ENCODE data around the gene PNMA8A.
"Not testable (repeated sequence)": the region's sequence is repeated elsewhere in the genome, so short reads cannot be mapped to it uniquely, and the experiment has no call there.

PNMA8A gene

DNA sequence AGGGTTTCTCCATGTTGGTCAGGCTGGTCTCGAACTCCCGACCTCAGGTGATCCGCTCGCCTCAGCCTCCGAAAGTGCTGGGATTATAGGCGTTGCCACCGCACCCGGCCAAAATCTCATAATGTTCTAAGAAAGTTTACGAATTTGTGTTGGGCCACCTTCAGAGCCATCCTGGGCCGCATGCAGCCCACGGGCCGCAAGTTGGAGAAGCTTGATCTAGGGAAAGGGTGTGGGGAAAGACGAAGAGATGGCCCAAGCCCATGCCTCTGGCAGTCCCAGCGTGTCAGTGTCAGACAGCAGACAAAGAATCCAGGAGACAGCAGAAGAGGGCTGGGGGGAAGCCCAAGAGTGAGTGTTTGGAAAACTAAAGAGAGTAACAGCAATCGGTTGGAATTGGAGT lies 25.3 kb downstream of the PNMA8A start:
- in situ Hi-C loops (cut with HindIII; ENCODE audit: low pct_ligation_motif_present, low pct_unique_long_range_greater_than_20kb, low sequenced_read_pairs) = no loop called here
- no peak for DNase-seq

DNA sequence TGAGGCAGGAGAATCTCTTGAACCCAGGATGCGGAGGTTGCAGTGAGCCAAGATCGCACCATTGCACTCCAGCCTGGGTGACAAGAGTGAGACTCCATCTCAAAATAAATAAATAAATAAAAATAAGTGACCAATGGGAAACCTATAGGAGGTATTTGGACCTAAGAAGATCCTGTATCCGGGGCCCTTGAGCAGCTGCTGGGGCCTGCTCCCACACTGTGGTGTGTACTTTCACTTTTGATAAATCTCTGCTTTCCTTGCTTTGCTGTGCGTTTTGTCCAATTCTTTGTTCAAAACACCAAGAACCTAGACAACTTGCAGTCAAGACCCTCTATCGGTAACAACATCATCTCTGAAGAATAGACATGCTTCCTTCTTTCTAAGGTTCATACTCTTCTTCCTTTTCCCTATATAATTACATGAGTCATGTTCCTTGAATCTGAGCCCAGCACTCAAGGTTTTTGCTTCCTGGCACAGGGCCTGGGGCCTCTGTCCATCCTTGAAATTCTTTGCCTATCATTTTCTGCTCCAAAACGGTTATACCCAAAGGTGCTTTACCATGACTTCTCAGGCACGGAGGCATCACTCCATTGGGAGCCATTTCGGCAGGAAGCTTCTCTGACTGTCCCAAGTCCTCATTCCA lies 28.4 kb downstream of the PNMA8A start:
- DNase-seq = peak; percentile 71

DNA sequence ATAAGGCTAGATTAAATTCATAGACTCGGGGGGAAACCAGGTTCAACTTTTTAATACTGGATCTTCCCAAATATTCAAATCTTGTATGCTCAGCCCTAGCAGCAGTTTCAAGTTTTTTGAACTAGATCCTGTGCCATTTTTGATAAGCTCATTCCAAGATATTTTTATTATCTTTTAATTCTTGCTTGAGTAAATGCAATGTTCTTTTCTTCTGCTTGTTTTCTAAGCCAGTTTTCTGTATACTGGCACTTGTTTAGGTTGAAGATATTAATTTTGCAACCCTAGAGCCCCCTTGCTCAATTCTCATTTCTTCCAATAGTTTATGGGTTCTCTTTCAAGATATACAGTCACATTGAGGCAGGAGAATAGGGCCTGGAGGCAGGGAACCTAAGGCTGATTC lies 29.5 kb downstream of the PNMA8A start:
- in situ Hi-C loops (cut with HindIII; ENCODE audit: low pct_ligation_motif_present, low pct_unique_long_range_greater_than_20kb, low sequenced_read_pairs) = no loop called here
- DNase-seq = no peak

More for the DNA sequence above, 28.4 kb downstream of the PNMA8A start:
- in situ Hi-C loops (cut with HindIII; ENCODE audit: low pct_ligation_motif_present, low pct_unique_long_range_greater_than_20kb, low sequenced_read_pairs) = no loop called here

DNA sequence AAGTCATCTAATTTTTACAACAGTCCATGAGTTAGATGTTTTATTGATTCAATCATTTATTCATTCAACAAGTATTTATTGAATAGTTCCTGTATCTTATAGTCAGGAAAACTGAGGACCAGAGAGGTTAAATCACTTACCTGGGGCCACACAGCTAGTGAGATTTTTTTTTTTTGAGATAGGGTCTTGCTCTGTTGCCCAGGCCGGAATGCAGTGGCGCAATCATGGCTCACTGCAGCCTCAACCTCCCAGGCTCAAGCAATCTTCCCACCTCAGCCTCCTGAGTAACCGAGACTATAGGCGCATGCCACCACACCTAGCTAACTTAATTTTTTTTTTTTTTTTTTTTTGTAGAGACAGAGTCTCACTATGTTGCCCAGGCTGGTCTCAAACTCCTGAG lies 35.7 kb downstream of the PNMA8A start:
- in situ Hi-C loops (cut with HindIII; ENCODE audit: low pct_ligation_motif_present, low pct_unique_long_range_greater_than_20kb, low sequenced_read_pairs); DNase-seq: not testable (repeated sequence)

DNA sequence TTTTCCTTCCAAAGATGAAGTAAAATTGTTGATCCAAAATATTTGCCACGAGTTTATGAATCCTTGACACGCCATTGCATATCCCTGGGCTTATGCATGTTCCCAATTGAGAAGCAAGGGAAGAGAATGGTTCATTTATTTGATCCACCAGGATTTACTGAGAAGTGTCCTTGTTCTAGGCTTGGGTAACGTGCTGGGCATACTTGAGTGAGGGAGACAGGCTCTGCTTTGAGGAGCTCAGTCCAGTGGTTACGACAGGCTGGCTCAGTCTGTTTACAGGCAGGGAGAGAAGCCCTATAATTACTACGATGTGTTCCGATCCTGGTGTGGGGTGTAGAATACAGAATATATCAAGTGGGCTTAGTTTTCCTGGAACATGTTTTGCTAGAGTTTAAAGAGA lies 36.4 kb downstream of the PNMA8A start:
- in situ Hi-C loops (cut with HindIII; ENCODE audit: low pct_ligation_motif_present, low pct_unique_long_range_greater_than_20kb, low sequenced_read_pairs) = no loop called here
- no peak for DNase-seq

DNA sequence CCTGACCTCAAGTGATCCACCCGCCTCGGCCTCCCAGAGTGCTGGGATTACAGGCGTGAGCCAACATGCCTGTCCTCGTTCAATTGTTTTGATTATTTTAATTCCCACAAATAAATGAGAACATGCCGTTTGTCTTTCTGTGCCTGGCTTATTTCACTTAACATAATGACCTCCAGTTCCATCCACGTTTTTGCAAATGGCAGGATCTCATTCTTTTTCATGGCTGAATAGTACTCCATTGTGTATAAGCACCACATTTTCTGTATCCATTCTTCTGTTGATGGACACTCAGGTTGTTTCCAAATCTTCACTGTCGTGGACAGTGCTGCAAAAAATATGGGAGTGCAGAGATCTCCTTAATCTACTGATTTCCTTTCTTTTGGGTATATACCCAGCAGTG lies 37.9 kb downstream of the PNMA8A start:
- DNase-seq; in situ Hi-C loops (cut with HindIII; ENCODE audit: low pct_ligation_motif_present, low pct_unique_long_range_greater_than_20kb, low sequenced_read_pairs): not testable (repeated sequence)

DNA sequence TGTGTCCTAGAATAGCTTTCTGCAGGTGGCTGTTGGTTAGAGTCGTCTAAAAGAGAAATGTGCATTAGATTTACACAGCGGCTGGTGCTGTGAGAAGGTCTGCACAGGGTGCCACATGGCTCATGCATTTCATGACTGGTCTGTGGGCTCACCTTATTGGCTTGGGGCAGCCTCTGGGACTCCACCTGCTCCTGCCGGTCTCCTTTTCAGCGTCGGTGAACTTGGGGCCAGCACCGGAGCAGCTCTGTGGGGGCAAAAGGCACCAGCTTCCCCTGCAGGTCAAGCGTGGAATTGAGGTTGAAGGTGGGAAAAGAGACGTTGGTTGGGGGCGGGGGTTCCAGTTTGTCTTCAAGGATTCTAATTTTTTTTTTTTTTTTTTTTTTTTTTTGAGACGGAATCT lies 39.5 kb downstream of the PNMA8A start:
- no peak for DNase-seq
- in situ Hi-C loops (cut with HindIII; ENCODE audit: low pct_ligation_motif_present, low pct_unique_long_range_greater_than_20kb, low sequenced_read_pairs) = no loop called here

DNA sequence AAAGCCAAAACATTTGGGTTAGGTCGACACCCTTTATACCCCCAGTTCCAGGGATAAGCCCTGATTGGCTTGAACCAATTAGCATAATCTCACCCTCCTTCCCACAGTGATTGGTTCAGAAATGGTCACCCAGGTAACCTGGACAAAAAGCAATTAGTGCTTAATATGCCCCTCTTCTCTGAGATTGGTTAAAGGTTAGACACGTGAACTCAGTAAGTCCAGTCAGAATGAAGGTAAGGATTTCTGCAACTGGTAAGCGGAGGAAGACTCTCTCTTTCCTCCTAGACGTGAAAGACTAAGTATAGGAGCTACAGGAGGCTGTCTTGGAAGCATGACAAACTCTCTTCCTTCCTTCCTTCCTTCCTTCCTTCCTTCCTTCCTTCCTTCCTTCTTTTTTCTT lies 41.4 kb downstream of the PNMA8A start:
- DNase-seq = no peak
- in situ Hi-C loops (cut with HindIII; ENCODE audit: low pct_ligation_motif_present, low pct_unique_long_range_greater_than_20kb, low sequenced_read_pairs) = no loop called here

DNA sequence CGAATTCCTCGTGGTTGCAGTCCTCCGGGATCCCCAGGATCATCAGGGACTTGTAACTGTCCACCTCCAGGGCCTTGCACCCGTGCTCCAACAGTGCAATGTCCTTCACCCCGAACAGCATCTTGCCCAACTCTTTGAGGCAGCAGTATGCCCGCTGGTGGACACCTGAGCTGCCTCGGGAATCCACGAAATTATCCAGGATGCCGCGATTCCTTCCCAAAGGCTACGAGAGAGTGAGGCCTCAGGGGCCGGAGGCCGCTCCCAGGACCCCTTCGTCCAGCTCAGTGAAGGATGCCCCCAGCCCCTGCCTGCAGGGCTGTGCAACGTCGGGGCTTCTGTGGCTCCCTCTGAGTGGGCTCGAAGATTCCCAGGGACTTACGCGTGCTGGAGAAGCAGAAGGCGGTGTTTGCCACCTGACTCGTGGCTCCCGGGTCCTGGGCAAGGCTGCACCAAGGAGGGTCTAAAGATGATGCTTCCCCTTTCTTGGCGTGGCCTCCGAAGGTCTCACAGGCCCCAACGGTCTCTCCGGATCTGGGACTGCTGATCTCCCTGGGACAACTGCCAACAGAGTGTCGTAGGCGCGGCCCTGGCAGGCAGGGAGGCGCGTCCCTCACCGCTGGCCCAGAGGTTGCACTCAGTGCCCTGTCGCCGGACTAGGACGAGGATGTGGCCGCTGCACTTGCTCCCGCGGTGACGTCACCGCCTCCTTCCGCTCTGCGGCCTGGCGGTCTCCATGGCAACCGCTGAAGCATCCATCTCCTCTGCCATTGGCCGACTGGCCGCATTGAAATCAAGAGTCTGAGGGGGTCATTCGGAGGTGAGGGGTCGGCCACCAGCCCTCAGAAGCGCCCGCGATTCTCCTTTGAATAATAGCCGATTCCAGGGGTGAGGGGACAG lies 42.9 kb downstream of the PNMA8A start, which contains the start of gene PNMA8C:
Gene PNMA8C (minus strand): TSS at position 698 of the 897 bp plus-strand sequence. CDS start 577 bp downstream, at position 121.
- in situ Hi-C loops (cut with HindIII; ENCODE audit: low pct_ligation_motif_present, low pct_unique_long_range_greater_than_20kb, low sequenced_read_pairs) = no loop called here
- DNase-seq = no peak

DNA sequence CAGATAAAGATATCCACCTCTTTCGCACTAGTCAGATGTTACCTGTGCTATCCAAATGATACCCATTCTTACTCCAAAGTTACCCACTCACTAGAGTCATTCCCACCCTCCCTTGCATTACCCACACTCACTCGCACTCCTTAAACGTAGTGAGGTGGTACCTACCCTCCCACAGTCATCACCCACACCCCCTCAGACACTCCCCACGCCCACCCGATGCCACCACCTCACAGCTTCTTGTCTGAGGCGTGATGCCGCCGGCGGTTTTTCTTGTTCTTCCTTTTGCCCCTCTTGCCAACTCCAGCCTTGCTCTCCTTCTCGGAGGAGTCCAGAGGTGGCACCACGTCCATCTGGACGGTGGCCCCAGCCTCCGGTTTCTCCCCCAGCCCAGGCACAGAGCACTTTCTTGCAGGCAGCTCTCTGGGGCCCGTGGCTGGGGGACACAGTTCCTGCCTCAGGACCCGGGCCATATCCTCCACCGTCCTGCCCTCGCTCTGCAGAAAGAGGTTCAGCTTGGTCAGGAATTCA lies 43.8 kb downstream of the PNMA8A start:
- in situ Hi-C loops (cut with HindIII; ENCODE audit: low pct_ligation_motif_present, low pct_unique_long_range_greater_than_20kb, low sequenced_read_pairs) = no loop called here
- DNase-seq = no peak

DNA sequence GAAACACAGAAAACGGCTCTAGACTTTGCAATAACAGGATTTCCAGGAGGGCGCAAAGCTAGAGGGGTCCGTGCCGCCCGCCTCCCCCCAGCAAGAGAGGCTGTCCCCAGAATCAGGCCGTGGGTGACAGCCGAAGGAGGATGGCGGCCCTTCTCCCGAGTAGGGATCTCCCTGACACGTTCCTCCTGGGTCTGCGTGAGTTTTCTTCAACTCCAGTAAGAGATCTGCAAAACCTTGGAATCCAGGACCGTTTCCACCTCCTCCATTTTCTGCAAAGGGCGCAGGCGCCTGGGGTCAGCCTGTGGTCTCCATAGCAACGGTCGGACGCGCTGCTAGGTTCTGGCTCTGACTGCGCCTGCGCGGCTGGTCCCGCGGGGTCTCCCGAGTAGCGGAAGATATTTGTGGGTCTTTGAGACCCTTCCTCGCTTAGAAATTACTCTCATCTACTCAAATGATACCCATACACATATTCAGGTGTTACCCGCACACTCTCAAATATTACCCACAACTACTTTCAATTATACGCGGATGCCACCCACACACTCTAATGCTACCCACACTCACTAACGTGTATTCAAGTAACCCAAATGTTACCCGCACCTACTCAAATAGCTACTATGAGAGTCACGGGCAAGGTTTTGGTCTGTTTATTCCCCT lies 44.7 kb downstream of the PNMA8A start:
- DNase-seq = peak; percentile 81
- in situ Hi-C loops (cut with HindIII; ENCODE audit: low pct_ligation_motif_present, low pct_unique_long_range_greater_than_20kb, low sequenced_read_pairs) = no loop called here

DNA sequence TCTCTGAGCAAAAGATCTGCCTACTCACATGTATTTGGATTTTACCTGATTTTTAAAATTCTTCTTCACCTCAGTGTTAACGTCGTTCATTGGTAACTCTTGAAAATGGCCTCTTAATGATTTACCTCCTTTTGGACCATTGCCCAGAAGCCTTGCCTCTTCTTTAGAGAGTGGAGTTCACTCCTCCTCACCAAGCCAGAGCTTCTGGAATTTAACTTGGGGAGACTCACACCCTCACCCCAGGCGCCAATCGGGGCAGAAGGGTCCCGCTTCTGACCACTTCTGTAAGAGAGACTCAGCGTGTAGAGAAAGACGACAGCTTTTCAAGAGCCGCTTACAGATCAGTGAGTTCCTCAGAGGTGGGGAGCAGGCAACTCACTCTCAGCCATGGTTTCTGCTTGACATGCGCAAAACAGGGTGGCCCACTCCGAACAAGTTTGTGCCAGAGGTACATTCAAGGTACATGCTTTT lies 45.3 kb downstream of the PNMA8A start:
- in situ Hi-C loops (cut with HindIII; ENCODE audit: low pct_ligation_motif_present, low pct_unique_long_range_greater_than_20kb, low sequenced_read_pairs) = no loop called here
- peak; percentile 85 for DNase-seq

DNA sequence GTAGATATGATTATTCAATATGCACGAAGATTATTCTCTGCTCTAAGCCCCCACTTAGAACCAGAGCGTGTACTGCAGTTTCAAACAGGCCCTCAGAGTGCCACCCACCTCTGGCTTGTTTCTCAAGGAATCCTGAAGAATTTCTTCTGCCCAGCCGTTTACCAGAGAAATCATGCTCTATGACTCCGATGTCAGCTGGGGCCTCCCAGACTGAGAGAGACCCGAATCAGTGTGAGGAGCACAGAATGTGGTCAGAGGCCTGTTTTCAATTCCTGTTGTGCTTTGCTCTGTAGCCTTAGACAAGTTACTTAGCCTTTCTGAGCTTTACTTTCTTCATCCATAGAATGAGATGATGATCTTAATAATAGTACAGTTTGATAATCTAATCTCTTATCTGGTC lies 48.2 kb downstream of the PNMA8A start:
- no peak for DNase-seq
- in situ Hi-C loops (cut with HindIII; ENCODE audit: low pct_ligation_motif_present, low pct_unique_long_range_greater_than_20kb, low sequenced_read_pairs) = no loop called here

DNA sequence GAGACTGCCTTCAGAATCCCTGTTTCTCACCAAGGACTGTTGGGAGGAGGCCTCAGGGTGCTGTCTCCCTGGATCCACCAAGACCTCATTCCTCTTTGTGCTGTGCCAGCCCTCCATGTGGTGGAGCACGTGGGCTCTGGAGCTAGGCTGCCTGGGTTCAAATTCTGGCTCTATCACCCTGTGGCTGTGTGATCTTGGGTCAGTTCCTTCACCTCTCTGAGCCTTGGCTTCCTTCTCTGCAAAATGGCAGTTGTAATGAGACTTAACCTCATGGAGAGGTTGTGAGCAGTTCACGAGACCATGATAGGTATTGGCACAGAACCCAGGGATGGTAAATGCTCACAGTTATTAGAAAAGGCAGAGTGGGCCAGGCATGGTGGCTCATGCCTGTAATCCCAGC lies 49.0 kb downstream of the PNMA8A start:
- DNase-seq = no peak
- in situ Hi-C loops (cut with HindIII; ENCODE audit: low pct_ligation_motif_present, low pct_unique_long_range_greater_than_20kb, low sequenced_read_pairs) = no loop called here

DNA sequence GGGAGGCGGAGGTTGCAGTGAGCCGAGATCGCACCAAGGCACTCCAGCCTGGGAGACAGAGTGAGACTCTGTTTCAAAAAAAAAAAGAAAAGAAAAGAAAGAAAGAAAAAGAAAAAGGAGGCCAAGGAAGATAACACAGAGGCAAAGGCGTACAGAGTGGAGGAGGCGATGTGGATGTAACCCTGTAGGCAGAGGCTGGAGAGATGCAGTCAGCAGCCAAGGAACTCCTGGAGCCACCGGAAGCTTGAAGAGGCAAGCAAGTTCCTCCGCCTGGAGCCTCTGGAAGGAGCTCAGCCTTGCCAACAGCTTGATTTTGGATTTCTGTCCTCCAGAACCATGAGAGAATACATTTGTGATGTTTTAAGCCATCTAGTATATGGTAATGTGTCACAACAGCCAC lies 51.3 kb downstream of the PNMA8A start:
- in situ Hi-C loops (cut with HindIII; ENCODE audit: low pct_ligation_motif_present, low pct_unique_long_range_greater_than_20kb, low sequenced_read_pairs) = no loop called here
- DNase-seq = no peak

All from ACHN (cell line).